Left lung (tissue), 10 donors: ENCODE data around the gene CCNC. TPM values are rescaled to one million over a fixed set of nuclear protein-coding genes. Genes with fewer than 3 reads are reported as not detected.

Experiments
- ATAC-seq: fragments of 200-7000 bp; cut with Tn5 transposase; one replicate; pipeline ENCODE4 v1.9.1; 2020; ENCODE audit warnings: moderate library complexity
- DNase-seq, 4 donors: peaks; one replicate each; pipeline ENCODE4 v3.0.0-alpha.2; 2013 to 2020
- H3K27ac ChIP-seq, 2 donors: fragments of 200-600 bp; sonication (generic) in 1 of 2; one replicate each; pipeline versions ENCODE4 v1.5.0 to v1.8.0; 2020 to 2021
- H3K27me3 ChIP-seq, 2 donors: fragments of 200-600 bp; sonication (generic) in 1 of 2; one replicate each; pipeline versions ENCODE4 v1.5.0 to v1.8.0; 2020 to 2021
- H3K36me3 ChIP-seq, 2 donors: fragments of 200-600 bp; sonication (generic) in 1 of 2; one replicate each; pipeline versions ENCODE4 v1.5.0 to v1.8.0; 2020 to 2021
- H3K4me1 ChIP-seq, 2 donors: fragments of 200-600 bp; one replicate each; pipeline ENCODE4 v1.8.0; 2021
- H3K4me3 ChIP-seq, 2 donors: fragments of 200-600 bp; sonication (generic) in 1 of 2; one replicate each; pipeline versions ENCODE4 v1.5.0 to v1.8.0; 2020 to 2021; ENCODE audit warnings: mild to moderate bottlenecking in 1 of 2
- H3K9me3 ChIP-seq, 2 donors: fragments of 200-600 bp; sonication (generic) in 1 of 2; one replicate each; pipeline versions ENCODE4 v1.5.0 to v1.8.0; 2020 to 2021
- intact Hi-C, 2 donors: fragments of 100-400 bp; cut with DNase I; formaldehyde crosslinking; loops; one replicate each; pipeline versions ENCODE4 v1.11.2 to v1.14.2; 2022
- polyA plus RNA-seq, 6 donors: library from polyadenylated mRNA; unstranded; fragments of 120-200 nt; gene quantifications; one replicate each; pipeline ENCODE4 v1.2.1, GENCODE V29; 2013; ENCODE audit not compliant: insufficient read length in 6 of 6
- total RNA-seq, 2 donors: library from RNA; stranded (reverse); fragmentation: NEBNext Ultra II Directional; extraction: Animal tissue kit (Norgen Biotek cat#: 25700); gene quantifications; one replicate each; pipeline ENCODE4 v1.2.1, GENCODE V29; 2021
- TF ChIP-seq, protein P1 (sequence below), 2 donors: fragments of 200-600 bp; sonication (generic) in 1 of 2; IDR thresholded peaks; one replicate each; pipeline versions ENCODE4 v1.5.0 to v1.8.0; 2021; ENCODE audit warnings: antibody characterized with exemption in 2 of 2
- donor health status: DM: no; HTN: yes; CAD: no.
- donor health status: DM: no; HTN: no; CAD: no.

The CCNC gene
- total and polyA plus RNA-seq, 8 donors, result 55.6 to 110 (median 86.8) TPM

DNA sequence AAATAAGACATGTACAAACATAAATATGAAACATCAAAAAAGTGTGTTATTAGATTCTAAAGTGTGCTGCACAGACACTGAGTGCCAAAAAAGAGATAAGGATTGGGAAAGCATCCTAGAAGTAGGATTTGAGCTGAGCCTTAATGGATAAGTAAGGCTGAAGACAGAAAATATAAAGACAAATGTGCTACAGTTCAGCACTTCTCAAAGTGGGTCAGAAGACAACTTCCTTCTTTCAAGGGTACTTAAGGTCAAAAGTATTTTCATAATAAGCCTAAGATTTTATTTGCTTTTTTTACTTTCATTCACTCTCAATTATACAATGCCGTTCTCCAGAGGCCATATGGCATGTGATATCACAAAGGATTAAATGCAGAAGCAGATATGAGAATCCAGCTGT, 70.0 kb downstream of the CCNC start:
- Histone ChIP-seq H3K36me3 (peaks cover 0 to 28% of the 10 kb centered on the region in 2 donors), H3K27ac (no peak overlapping the region), H3K4me3 (no peak overlapping the region), H3K4me1 (peaks cover 0 to 11% of the 10 kb centered on the region in 2 donors), H3K27me3 (no peaks in the 10 kb centered on the region), H3K9me3 (no peaks in the 10 kb centered on the region)
- ATAC-seq, result peak; percentile 49
- DNase-seq, result no peak
- TF ChIP-seq, protein P1, sequence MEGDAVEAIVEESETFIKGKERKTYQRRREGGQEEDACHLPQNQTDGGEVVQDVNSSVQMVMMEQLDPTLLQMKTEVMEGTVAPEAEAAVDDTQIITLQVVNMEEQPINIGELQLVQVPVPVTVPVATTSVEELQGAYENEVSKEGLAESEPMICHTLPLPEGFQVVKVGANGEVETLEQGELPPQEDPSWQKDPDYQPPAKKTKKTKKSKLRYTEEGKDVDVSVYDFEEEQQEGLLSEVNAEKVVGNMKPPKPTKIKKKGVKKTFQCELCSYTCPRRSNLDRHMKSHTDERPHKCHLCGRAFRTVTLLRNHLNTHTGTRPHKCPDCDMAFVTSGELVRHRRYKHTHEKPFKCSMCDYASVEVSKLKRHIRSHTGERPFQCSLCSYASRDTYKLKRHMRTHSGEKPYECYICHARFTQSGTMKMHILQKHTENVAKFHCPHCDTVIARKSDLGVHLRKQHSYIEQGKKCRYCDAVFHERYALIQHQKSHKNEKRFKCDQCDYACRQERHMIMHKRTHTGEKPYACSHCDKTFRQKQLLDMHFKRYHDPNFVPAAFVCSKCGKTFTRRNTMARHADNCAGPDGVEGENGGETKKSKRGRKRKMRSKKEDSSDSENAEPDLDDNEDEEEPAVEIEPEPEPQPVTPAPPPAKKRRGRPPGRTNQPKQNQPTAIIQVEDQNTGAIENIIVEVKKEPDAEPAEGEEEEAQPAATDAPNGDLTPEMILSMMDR (IDR thresholded peaks at IDR 0.05), result no peak
- intact Hi-C loops, result no loop called here

DNA sequence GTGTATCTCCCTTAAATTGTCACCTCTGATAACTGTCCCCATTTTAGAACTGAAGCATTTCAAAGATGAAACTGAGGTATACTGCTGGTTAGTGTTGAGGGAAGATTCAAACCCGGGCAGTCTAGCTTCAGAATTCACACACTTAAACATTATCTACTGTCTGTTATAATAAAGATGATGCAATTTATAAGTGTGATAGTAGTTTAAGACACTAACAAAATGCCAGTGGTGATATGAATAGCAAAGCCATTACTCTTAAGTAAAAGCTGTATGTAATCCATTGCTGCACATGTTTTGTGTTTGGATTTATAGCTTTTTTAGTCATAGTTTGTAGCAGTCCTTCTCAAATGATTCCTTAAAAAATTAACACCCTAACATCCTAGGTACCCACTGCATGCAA, 73.0 kb downstream of the CCNC start:
- ATAC-seq, result no peak
- TF ChIP-seq, protein P1 (IDR thresholded peaks at IDR 0.05), result no peak
- DNase-seq, result no peak
- Histone ChIP-seq H3K36me3 (peaks cover 0 to 5% of the 10 kb centered on the region in 2 donors), H3K4me1 (peaks cover 0 to 11% of the 10 kb centered on the region in 2 donors), H3K4me3 (no peak overlapping the region), H3K27me3 (no peaks in the 10 kb centered on the region), H3K9me3 (no peaks in the 10 kb centered on the region), H3K27ac (no peak overlapping the region)
- intact Hi-C loops, result no loop called here

Other genes starting within 250 kb of the CCNC start
- 10 to 100 TPM in 1 of 2 donors, 1 to 10 TPM in 1; 5.2 to 12.4 TPM for gene FAXC, start 219.0 kb downstream of the CCNC start, total RNA-seq
- 10 to 100 TPM in 2 of 6 donors, 1 to 10 TPM in 4; 7.9 to 12.7 (median 8.6) TPM for gene FAXC, start 219.0 kb downstream of the CCNC start, polyA plus RNA-seq
- 1 to 10 TPM; 3.3 to 8.6 TPM for gene COQ3, start 174.5 kb downstream of the CCNC start, total RNA-seq
- gene COQ3, start 174.5 kb downstream of the CCNC start, polyA plus RNA-seq, result 10 to 100 TPM; 10.4 to 12.7 (median 11.3) TPM
- gene PNISR, start 143.4 kb downstream of the CCNC start, total RNA-seq, result 10 to 100 TPM; 73.5 to 81.3 TPM
- 100 to 1,000 TPM; 295 to 412 (median 333) TPM for gene PNISR, start 143.4 kb downstream of the CCNC start, polyA plus RNA-seq
- gene USP45, start 53.2 kb downstream of the CCNC start, total RNA-seq, result 10 to 100 TPM; 10.4 to 10.8 TPM
- gene USP45, start 53.2 kb downstream of the CCNC start, polyA plus RNA-seq, result 10 to 100 TPM; 11.4 to 14.5 (median 13.7) TPM
- gene PRDM13, start 38.2 kb upstream of the CCNC start, total RNA-seq, result not detected
- gene PRDM13, start 38.2 kb upstream of the CCNC start, polyA plus RNA-seq, result not detected